Hematopoietic multipotent progenitor cell (in vitro differentiated cells): ENCODE measurements around the gene TRIO. TPM values are rescaled to one million over a fixed set of nuclear protein-coding genes. Genes with fewer than 3 reads are reported as not detected.
A peak's percentile ranks its signal among the peaks of the same experiment; 100 is the strongest.
"Not testable (repeated sequence)": the region's sequence is repeated elsewhere in the genome, so short reads cannot be mapped to it uniquely, and the experiment has no call there.

Source experiments
- DNase-seq, 3 donors: peaks; one replicate each; pipeline ENCODE4 v3.0.0-alpha.2; 2011 to 2015; ENCODE audit warnings: low read depth in 2 of 3, low spot score in 2 of 3
- total RNA-seq: library from RNA; depleted of rRNA; stranded (reverse); fragments of >200 nt; gene quantifications from one replicate; pipeline ENCODE4 v1.2.3, GENCODE V29; 2012

The TRIO gene
- 69.2 TPM for total RNA-seq

DNA sequence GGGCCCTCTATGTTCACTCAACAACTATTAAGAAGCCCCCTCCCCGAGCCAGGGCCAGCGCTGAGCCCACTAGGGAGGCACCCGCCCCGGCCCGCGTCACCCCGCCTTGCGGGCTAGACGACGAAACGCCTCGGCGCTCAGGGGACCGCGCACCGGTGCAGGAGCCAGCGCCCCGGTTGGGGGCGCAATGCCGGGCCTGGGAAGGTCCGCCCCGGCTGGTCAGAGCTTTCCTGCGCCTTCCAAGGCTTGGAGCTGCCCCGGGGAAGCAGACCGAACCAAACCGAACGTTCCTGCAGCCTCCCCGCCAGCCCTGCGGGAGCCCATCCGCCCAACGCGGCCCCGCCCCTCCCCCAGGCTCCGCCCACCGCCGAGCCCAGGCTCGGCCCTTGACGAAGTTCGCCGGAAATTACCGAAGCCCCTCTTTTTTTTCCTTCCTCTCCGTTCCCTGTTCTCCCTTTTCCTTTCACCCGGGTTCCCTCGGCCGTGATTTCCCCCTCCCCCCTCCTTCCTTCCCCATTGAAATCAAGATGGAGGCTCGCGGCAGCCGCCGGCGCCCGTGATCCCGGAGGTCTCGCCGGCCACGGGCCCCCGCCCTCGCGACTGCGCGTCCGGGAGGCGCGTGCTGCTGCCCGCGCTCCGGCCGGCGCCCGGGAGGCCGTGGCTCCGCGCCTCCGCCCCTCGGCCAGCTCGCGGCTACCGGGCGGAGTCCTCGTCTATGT, at the start of gene TRIO:
Gene TRIO (plus strand): TSS at position 516 of the 719 bp plus-strand sequence. CDS start 384 bp downstream, outside the sequence.
- peak; percentile 38 to 79 (median 79) for DNase-seq

DNA sequence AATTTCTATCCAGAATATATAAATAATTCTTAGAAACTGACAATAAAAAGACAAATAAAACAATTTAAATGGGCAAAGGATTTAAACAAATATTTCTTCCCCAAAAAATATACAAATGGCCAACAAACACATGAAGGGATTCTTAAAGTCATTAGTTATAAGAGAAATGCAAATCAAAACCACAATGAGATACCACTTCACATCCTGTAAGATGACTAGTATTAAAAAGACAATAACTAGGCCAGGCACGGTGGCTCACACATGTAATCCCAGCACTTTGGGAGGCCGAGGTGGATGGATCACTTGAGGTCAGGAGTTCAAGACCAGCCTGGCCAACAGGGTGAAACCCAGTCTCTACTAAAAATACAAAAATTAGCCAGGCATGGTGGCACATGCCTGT, 45.8 kb upstream of the TRIO start:
- not testable (repeated sequence) for DNase-seq

DNA sequence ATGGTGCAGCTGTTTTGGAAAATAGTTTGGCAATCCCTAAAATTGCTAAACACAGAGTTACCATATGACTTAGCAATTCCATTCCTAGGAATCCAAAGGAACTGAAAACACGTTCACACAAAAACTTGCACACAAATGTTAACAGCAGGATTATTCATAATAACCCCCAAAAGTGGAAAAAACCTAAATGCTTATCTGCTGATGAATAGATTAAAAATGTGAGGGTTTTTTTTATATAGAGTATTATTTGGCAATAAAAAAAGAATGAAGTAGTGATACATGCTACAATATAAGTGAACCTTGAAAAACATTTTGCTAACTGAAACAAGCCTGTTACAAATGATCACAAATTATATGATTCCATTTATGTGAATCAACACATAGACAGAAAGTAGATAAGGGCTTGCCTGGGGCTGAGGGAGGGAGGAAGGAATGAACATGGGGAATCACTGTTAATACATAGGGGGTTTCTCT, 45.1 kb upstream of the TRIO start:
- DNase-seq = no peak

DNA sequence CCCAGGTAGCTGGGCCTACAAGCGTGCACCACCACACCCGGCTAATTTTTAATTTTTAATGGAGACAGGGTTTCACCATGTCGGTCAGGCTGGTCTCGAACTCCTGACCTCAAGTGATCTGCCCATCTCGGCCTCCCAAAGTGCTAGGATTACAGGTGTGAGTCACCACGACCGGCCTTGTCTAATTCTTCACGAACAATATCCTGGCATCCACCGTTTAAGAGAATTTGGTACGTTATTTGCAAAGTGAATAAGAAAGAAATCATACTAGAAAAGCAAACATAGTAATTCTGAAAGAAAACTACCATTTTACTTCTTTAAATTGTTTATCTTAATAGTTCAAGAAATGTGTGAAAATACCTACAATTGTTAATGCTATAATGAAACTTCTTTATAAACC, 42.9 kb upstream of the TRIO start:
- DNase-seq = no peak

GRCh38 chr5:14101922-14102321, 41.2 kb upstream of the TRIO start:
- no peak for DNase-seq

- DNase-seq = no peak
Observed at GRCh38 chr5:14102666-14103065, 40.5 kb upstream of the TRIO start.

DNA sequence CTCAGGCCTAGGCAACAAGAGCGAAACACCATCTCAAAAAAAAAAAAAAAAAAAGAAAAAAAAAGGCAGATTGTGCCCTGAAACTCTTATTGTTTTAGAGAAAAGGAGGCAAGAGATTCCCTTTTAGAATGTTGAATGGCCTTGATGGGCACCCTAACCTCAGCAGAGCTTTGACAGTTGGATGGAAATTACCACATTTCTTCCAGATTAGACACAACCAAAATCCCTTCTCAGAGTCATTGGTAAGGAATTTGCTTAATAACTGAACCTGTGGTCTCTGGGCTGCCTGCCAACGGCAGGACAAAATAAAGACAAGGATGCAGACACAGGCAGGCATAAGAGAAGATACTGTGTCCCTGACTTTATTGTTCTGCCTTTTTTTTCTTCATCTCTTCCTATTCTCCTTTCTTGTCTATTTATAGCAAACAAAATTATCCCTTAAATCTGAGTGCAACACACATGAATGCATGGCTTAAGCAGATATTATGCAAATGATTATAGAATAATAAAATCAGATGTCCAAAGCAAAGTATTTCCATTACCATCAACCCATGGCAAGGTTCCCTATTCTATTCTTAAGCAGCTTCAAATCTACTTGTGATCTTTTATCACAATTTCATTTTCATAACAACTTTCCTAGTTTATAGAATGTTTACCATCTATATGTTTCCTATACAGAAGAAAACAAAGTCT, 37.3 kb upstream of the TRIO start:
- no peak for DNase-seq

- DNase-seq = no peak
Observed at GRCh38 chr5:14107536-14107935, 35.6 kb upstream of the TRIO start.

DNA sequence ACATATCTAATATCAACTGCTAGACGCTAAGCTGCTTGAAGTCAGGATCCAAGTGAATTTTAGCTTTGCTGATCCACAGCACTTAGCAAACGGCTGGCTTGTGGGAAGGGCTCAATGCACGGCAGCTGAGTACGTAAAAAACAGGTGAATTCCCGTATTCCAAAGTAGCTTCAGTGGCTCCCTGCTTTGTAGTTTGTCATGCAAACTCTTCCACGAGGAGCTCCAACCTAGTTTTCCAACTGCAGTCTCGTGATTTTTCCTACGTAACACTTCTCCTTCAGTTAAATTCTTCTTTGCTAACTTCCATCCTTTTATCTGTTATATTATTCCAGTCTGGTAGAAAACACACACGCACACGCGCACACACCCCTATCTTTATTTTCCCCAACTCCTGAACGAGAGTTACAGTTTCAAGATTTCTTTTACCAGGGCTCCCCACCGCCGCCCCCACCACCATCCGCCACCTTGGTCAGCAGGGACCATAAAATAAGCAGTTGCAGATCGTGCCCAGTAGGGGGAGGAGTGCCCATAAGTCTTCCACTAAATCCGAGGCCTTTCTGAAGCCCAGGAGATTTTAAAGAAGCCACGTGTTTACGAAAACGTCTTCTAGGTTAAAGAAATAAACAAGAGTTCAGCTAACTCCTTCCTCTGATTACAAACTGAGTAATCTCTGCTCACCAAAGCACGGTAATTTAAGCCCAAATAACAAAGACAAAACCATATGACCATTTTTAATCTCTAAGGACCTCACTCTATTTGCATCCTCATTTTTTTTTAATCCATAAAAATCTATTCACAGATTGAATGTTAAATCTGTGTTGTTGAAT, 34.8 kb upstream of the TRIO start:
- DNase-seq = peak in 2 of 3 donors; percentile 70 to 84

DNA sequence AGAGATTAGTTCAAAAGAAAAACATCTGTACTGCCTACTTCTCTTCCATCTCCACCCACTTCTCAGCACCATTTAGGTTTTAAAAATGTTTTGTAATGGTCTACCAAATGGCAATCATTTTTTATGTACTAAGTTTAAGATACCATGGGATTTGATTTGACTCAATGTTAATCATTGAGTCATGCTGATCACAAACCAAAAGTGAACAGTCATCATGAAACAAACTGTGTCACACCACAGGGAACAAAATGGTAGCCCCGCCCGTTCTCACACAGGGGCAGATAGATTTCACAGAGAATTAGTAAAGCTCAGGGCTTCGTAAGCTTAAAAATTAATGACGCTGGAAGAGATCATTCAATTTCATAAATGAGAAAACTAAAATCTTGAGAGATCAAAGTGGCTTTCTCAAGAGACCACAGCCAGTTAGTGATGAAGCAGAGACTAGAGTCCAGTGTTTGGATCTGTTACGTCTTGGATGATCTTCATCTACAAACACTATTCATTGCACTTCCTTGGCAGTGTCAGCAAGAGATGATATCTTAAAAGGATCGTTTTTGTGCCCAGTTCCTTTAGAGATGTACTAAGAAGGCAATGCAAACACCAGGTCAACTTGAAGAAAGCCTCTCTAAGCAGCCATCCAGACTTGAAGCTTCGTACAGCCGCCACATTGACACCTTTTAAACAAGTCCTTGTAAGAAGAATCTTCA, 33.9 kb upstream of the TRIO start:
- no peak for DNase-seq

GRCh38 chr5:14109771-14110170, 33.4 kb upstream of the TRIO start:
- no peak for DNase-seq

DNA sequence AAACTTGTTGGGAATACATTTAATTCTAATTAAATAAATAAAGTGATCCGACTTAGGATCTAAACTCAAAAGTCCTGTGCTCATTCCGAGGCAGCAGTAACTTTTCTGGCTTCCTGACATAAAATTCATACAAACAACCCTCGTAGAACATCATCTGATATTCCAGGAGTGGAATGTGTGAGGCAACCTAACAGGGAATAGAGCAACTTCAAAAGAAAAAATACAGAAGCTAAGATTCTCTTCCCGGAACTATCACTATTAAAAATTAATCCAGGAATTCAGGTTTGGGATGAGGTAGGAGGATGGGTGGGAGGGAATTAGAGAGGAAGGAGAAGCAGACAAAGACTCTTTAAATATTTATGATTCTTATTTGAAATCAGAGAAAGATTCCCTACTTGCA, 32.9 kb upstream of the TRIO start:
- DNase-seq = no peak

DNA sequence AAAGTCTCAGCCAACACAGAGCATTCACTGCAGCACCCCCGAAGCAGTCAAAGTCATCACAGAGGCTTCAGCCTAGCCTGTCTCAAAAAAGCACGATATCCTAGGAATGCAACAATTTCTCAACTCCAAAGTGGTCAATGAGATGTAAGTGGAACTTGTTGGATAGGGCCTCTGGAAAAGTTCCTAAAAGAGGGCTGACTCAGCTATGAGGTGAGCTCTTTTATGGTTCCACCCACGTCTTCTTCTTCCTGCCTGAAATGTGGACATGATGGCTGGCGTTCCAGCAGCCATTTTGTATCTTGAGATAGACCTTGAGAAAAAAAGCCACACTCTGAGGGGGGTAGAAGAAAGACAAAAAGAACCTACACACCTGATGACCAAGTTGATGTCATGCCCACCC, 32.5 kb upstream of the TRIO start:
- no peak for DNase-seq

GRCh38 chr5:14112998-14113652, 30.0 kb upstream of the TRIO start:
- DNase-seq = no peak

DNA sequence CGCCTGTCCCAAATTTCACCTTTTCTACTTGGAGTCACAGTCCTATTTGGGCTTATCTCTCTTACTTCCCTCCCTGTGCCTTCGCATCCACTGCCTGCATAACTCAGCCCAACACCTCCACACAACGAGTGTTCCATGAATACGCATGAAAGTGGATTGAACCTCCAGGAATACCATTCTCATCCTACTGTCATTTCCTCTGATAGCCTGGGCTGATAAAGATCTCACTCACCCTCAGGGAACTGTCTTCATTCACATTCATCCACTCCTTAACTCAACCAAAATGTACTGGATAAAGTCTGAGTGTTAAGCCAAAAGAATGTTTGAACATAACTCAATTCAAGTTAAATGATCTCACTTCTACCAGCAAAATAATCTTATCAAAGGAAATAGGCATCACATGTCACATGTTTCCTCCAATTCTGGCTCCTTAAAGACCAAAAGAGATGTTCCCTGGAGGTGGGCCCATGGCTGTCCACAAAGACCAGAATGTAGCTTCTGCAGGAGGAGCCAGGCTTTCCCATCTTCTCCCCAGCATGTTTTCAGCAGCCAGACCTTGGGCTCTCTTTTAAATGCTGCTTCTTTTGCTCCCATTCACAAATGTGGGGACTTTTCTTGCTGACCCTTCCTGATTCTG, 28.4 kb upstream of the TRIO start:
- DNase-seq = no peak

DNA sequence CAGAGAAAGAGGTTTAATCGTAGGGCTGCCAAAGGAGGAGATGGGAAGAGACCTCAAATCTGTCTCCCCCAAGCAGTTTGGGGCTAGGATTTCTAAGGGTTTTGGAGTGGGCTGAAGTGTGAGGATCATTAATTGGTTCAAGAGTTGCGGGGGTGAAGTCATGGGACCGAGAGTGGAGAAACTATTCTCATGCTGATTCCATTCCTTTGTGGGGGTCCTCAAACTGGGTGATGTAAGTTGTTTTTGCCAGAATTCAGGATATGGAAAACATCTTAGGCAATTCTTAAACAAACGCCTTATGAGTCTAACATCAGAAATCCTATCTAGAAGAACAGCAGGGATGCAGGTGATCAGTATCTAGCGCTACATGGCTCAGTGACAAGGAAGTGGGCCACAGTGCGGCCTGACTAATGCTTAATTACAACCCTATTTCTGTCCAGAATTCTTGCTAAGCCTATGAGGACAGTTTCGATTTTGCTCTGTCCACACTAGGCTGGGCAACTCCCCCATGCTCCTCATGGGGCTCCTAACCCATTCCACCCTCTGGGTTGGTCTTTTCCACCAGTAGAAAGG, 27.7 kb upstream of the TRIO start:
- DNase-seq = no peak

DNA sequence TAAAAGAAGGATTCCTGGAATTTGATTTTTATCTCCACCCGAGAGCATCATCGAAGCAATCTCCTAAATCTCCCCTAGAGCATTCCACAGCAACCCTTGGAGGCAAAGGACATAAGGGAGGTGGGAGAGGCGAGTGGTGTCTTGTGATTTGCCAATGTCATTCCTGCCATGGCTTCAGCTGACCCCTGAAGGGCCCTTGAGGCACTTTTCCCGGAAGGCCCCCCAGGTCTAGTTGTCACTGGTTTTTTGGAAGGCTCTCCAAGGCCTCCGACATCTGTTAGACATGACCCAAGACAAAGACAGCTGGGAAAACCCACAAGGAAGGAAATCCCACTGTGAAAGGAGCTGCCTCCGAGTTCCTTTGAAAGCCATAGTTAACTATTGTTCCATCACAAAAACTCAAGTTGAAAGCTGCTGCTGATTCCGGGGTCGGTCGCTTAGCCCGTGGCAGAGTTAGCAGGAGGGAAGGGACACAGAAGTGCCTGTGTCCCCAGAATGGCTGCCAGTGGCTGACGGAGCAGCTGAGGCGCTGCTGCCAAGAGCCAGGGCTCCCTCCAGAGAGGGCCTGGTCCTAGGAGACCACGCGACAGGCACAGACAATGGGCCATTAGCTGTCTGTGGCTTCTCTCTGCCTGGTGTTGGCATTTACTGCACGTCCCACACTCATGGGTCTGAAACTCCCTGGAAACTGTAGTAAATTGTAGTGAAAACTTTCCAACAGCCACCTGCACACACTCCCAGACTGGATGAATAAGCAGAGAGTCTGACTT, 24.4 kb upstream of the TRIO start:
- no peak for DNase-seq

GRCh38 chr5:14120176-14120575, 23.0 kb upstream of the TRIO start:
- no peak for DNase-seq

DNA sequence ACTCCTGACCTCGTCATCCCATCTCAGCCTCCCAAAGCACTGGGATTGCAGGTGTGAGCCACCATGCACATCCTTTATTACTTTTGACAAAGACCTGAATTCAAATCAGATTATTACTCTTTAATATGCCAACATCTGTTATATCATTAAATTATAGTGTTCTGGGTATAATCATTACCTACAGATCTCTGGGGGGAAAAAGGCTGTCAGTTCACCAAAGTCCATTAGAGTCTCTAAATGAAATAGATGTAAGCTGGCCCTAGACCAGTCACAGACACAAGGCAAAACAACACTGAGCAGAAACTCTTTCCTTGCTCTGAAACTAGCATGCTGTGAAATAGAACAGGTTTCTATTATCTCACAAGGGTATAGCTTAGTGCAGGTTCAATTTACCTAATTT, 21.6 kb upstream of the TRIO start:
- no peak for DNase-seq
